Stimulated activated effector memory CD8-positive, alpha-beta T cell treated with anti-CD3 and anti-CD28 coated beads, Interleukin-12 subunit alpha, Interleukin-12 subunit beta, amount 100 ng/mL, for 72 hours (primary cell): ENCODE measurements around the gene ROBO3.

Source experiments
- ATAC-seq: fragments of 150-1000 bp; cut with Tn5 transposase; 2 replicates; pipeline ENCODE4 v1.10.0; 2021
- DNase-seq, 2 donors: peaks; one replicate each; pipeline ENCODE4 v3.0.0; 2021 to 2022; ENCODE audit warnings: low spot score in 2 of 2
- H3K27ac Mint-ChIP-seq: one replicate; pipeline ENCODE4 v1.8.0; 2022; ENCODE audit warnings: mild to moderate bottlenecking, mixed read lengths
- H3K36me3 Mint-ChIP-seq: one replicate; pipeline ENCODE4 v1.8.0; 2022; ENCODE audit warnings: mild to moderate bottlenecking, mixed read lengths
- H3K4me1 Mint-ChIP-seq: one replicate; pipeline ENCODE4 v1.8.0; 2022; ENCODE audit warnings: mixed read lengths
- H3K4me3 Mint-ChIP-seq: one replicate; pipeline ENCODE4 v1.8.0; 2022; ENCODE audit warnings: mild to moderate bottlenecking, mixed read lengths
- H3K9me3 Mint-ChIP-seq: one replicate; pipeline ENCODE4 v1.8.0; 2022; ENCODE audit warnings: mixed read lengths

The ROBO3 gene, protein sequence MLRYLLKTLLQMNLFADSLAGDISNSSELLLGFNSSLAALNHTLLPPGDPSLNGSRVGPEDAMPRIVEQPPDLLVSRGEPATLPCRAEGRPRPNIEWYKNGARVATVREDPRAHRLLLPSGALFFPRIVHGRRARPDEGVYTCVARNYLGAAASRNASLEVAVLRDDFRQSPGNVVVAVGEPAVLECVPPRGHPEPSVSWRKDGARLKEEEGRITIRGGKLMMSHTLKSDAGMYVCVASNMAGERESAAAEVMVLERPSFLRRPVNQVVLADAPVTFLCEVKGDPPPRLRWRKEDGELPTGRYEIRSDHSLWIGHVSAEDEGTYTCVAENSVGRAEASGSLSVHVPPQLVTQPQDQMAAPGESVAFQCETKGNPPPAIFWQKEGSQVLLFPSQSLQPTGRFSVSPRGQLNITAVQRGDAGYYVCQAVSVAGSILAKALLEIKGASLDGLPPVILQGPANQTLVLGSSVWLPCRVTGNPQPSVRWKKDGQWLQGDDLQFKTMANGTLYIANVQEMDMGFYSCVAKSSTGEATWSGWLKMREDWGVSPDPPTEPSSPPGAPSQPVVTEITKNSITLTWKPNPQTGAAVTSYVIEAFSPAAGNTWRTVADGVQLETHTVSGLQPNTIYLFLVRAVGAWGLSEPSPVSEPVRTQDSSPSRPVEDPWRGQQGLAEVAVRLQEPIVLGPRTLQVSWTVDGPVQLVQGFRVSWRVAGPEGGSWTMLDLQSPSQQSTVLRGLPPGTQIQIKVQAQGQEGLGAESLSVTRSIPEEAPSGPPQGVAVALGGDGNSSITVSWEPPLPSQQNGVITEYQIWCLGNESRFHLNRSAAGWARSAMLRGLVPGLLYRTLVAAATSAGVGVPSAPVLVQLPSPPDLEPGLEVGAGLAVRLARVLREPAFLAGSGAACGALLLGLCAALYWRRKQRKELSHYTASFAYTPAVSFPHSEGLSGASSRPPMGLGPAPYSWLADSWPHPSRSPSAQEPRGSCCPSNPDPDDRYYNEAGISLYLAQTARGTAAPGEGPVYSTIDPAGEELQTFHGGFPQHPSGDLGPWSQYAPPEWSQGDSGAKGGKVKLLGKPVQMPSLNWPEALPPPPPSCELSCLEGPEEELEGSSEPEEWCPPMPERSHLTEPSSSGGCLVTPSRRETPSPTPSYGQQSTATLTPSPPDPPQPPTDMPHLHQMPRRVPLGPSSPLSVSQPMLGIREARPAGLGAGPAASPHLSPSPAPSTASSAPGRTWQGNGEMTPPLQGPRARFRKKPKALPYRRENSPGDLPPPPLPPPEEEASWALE (N-terminal part only)

DNA sequence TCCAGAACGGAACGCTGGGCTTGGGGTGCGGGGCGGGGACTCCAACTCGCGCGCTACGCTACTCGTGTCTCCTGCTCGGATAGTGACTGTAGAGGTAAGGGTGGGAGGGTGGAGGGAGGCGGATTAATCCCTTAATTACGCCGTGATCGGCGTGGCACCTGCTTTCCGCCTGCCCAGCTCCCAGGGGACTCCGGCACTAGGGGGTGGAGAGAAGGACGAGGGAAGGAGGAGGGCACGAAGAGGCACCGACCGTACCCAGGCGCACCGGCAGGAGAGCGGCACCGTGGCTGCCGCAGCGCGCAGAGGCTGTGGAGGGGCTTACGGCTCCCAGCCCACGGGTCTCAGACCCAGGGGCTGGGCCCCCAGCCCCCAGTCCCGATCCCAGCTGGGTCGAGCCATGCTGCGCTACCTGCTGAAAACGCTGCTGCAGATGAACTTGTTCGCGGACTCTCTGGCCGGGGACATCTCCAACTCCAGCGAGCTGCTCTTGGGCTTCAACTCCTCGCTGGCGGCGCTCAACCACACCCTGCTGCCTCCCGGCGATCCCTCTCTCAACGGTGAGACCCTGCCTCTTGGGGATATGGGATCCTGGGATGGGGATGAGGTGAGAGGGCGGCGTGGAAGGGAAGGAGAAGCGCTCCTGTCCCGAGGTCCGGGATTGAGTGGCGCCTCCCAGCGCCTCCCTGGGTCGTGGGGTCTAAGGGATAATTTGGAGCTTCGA lies at the start of gene ROBO3:
ROBO3 (plus strand) TSS at position 252 of the 721 bp plus-strand sequence; CDS start at position 398, 146 bp downstream.
- H3K4me3 Mint-ChIP-seq, result peak within 1 kb of the TSS; percentile 8
- H3K4me1 Mint-ChIP-seq, result peaks cover 56% of the 10 kb centered on the region

DNA sequence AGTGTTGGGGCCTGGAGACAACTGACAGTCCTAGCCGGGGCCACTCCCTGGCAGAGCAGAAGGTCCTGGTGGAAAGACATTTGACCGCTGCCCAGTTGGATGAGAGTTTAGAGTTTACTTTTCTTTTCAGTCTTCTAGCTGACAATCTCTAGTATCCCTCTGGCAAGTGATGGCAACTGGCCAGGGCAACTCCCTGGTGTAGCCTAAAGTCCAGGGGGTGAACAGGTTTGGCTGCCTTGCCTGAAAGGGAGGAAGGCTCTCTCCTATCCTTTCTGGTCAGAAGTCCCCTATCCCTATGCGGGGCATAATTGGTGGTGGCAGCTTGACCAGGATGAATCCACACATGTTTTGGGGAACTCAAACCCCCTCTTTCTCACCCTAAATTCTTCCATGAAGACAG lies 48.2 kb upstream of the ROBO3 start:
- no peaks in the 10 kb centered on the region for H3K9me3 Mint-ChIP-seq
- DNase-seq (no peak), ATAC-seq (no peak)
- no peaks in the 10 kb centered on the region for H3K36me3 Mint-ChIP-seq
- peaks cover 7% of the 10 kb centered on the region for H3K4me1 Mint-ChIP-seq
- H3K4me3 Mint-ChIP-seq, result no peak overlapping the region
- no peak overlapping the region for H3K27ac Mint-ChIP-seq

More for the DNA sequence above, at the start of gene ROBO3:
- Mint-ChIP-seq H3K27ac (no peak within 1 kb of the TSS), H3K36me3 (no peaks in the 10 kb centered on the region), H3K9me3 (no peaks in the 10 kb centered on the region)
- no peak for DNase-seq
- no peak for ATAC-seq

DNA sequence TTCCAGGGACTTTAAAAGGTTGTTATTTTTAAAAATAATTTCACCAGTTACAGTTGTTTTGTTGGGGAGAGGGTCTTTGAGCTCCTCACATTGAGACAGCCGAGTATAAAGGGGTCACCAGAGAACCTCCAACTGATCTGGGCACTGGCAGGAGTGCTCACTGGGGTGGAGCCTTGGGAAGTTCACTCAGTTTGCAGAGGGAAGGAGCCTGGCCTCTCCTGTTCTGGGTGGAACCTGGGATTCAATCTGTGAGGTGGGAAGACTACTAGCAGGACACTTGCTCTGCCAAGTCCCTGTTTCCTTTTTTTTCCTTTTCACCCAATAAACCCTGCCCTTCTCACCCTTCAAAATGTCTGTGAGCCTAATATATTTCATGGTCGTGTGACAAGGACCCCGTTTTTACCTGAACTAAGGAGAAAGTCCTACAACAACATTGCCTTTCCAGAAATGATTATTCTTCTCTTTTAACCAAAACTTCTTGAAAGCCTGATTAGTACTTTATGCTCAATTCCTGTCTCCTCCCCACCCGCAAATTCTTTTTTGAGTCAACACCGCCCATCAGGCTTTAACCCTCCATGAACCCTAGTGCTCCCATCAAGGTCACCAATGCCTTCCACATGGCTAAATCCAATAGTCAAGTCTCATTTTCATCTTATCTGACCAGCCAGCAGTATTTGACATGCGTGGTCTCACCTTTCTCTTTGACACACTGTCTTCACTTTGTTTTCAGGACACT lies 43.1 kb upstream of the ROBO3 start:
- no peak overlapping the region for H3K4me3 Mint-ChIP-seq
- H3K27ac Mint-ChIP-seq, result no peak overlapping the region
- H3K36me3 Mint-ChIP-seq, result no peaks in the 10 kb centered on the region

DNA sequence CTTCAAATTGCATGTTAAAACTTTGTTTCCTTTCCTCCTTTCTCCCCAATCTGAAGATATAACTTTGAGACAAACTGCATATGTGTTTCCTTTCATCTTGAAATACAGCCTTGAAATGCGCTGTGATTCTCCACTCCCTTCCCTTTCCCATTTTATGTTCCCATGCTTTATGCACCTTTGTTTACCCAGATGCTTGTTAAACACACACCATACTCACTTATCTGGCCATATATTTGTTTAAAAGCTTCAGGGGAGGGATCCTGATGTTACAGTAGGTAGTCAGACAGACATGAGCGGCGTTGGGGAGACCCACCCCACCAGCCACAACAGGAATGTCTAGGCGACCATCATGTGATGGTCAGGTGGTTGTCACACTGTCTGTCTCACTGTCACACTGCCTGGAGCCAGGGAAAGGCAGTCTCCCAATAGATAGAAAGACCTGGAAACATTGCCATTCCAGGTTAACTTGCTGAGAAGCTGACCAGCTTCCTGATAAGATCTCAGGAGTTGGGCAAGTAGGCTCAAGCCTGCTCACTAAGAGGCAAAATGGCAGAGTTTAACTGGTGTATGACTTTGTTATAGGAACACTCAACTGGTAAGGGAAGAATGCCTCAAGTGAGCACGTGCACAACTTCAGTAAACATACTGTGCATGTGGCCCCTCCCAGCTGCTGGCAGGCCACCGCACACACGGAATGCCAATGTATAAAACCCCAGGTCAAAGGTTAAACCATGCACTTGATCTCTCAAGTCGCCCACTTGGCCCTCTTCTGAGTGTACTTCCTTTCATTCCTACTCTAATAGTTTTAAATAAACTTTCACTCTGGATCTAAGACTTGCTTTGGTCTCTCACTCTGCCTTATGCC lies 41.5 kb upstream of the ROBO3 start:
- Mint-ChIP-seq H3K4me1 (no peaks in the 10 kb centered on the region), H3K27ac (no peak overlapping the region), H3K9me3 (no peaks in the 10 kb centered on the region), H3K4me3 (no peak overlapping the region), H3K36me3 (no peaks in the 10 kb centered on the region)
- ATAC-seq, result no peak
- DNase-seq, result no peak

More for the DNA sequence above, 43.1 kb upstream of the ROBO3 start:
- H3K9me3 Mint-ChIP-seq, result no peaks in the 10 kb centered on the region
- ATAC-seq (no peak), DNase-seq (no peak)
- H3K4me1 Mint-ChIP-seq, result no peaks in the 10 kb centered on the region

DNA sequence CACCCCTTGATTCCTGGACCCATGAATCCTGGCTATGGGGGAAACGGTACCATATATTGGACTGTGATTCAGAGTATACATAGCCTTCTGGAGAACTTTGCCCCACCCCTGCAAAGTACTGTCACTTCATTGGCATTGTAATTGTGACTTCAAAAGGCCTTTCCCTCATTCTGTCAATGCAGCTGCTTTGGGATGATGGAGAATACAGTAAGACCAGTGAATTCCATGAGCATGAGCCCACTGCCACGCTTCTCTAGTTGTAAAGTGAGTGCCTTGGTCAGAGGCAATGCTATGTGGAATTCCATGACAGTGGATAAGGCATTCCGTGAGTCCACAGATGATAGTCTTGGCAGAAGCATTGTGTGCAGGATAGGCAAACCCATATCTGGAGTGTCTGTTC lies 39.4 kb upstream of the ROBO3 start:
- DNase-seq, result no peak
- Mint-ChIP-seq H3K4me3 (no peak overlapping the region), H3K4me1 (no peaks in the 10 kb centered on the region), H3K27ac (no peak overlapping the region), H3K9me3 (no peaks in the 10 kb centered on the region), H3K36me3 (no peaks in the 10 kb centered on the region)
- ATAC-seq, result no peak

DNA sequence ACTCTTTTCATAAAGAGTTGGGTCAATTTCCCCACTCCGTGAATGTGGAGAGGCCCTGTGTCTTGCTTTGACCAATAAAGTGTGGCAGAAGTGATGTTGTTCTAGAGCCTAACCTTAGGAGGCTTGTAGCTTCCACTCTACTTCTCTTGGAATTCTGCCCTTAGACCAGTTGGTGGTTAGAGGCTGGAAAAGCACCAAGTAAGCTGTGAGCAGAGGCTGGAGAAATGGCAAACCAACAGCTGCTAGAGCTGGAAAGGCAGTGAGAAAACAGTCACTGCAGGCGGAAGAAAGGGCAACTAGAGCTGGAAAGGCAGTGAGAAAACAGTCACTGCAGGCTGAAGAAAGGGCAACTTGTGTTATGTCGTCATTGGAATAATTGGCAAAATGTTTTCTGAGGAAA lies 35.2 kb upstream of the ROBO3 start:
- no peak for ATAC-seq

DNA sequence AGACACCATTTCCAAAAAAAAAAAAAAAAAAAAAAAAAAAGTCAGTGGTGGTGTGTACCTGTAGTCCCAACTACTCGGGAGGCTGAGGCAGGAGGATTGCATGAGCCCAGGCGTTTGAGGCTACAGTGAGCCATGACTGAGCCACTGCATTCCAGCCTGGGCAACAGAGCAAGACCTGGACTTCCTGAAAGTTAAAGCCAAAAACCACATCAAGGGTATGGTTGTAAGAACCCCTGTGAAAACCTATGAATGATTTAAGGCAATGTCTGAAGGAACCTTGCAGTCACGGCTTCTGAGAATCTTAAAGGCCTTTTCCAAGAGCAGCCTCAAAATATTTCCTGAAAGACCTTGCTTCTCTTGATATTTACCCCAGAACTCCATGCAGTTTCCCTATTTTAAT lies 34.5 kb upstream of the ROBO3 start:
- no peaks in the 10 kb centered on the region for H3K36me3 Mint-ChIP-seq
- H3K4me1 Mint-ChIP-seq, result no peaks in the 10 kb centered on the region
- no peak overlapping the region for H3K27ac Mint-ChIP-seq
- no peak for ATAC-seq
- H3K4me3 Mint-ChIP-seq, result no peak overlapping the region
- DNase-seq, result no peak
- no peaks in the 10 kb centered on the region for H3K9me3 Mint-ChIP-seq

More for the DNA sequence above, 35.2 kb upstream of the ROBO3 start:
- Mint-ChIP-seq H3K4me1 (no peaks in the 10 kb centered on the region), H3K9me3 (no peaks in the 10 kb centered on the region), H3K27ac (no peak overlapping the region), H3K4me3 (no peak overlapping the region), H3K36me3 (no peaks in the 10 kb centered on the region)
- no peak for DNase-seq

DNA sequence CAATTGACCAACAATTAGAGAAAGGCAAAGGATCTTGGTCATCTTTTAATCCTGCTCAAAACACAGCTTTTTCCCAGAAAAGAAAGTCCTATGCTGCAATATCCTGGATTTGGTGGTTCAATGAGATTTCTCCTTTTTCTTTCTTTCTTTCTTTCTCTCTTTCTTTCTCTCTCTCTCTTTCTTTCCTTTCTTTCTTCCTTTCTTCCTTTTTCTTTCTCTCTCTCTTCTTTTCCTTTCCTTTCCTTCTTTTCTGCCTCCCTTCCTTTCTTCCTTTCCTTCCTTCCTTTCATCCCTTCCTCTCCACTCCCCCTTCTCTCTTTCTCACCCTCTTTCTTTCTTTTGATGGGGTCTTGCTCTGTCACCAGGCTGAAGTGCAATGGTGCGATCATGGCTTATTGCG lies 33.3 kb upstream of the ROBO3 start:
- Mint-ChIP-seq H3K9me3 (no peaks in the 10 kb centered on the region), H3K27ac (no peak overlapping the region), H3K4me1 (peaks cover 6% of the 10 kb centered on the region), H3K36me3 (no peaks in the 10 kb centered on the region), H3K4me3 (no peak overlapping the region)
- no peak for ATAC-seq
- DNase-seq, result no peak

DNA sequence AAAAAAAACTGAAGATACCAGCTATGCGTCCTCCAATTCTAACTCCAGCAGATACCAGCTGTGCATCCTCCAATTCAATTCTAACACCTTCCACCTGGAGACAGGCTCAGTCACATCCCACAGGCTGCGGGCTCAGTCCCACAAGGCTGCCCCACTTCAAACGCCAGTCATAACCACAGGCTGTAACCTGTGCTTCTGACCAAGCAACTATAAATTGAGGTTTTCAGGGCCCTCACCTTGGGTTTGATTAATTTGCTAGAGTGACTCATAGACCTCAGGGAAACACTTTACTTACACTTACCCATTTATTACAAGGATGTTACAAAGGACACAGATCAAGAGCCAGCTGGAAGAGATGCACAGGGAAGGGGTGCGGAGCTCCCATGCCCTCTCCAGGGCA lies 32.7 kb upstream of the ROBO3 start:
- Mint-ChIP-seq H3K9me3 (no peaks in the 10 kb centered on the region), H3K36me3 (no peaks in the 10 kb centered on the region), H3K4me1 (peaks cover 6% of the 10 kb centered on the region), H3K4me3 (no peak overlapping the region), H3K27ac (no peak overlapping the region)
- peak; percentile 23 for ATAC-seq
- no peak for DNase-seq

DNA sequence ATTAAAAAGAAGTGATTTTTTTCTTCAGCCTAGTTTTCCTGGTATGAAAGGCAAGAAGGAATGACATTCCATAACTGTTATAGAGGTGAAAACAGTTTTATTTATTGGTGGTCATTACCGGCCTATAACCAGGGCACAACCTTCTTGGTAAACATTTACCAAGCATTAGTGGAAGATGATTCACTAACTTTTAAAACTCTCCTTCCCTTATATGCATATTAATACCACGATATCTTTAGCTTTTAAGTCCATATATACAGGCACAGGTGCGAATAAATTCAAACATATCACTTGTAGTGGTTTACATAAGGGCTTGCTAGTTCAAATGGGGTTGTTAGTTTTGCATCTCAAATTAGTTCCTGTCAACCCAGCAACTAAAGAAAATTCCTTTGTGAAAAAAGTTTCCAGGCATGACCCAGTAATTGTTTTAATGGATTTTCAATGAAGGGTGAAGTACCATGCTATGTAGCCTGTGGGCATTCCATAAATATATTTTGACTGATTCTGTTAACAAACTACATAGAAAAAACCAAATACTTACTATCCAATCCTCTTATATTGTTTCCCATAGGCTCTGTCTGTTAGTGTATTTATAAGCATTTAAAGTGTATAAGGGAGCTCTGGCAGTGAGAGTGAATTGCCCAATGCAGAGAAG lies 30.6 kb upstream of the ROBO3 start:
- ATAC-seq (no peak), DNase-seq (no peak)
- Mint-ChIP-seq H3K4me1 (peaks cover 6% of the 10 kb centered on the region), H3K4me3 (no peak overlapping the region), H3K9me3 (no peaks in the 10 kb centered on the region), H3K27ac (no peak overlapping the region), H3K36me3 (no peaks in the 10 kb centered on the region)

DNA sequence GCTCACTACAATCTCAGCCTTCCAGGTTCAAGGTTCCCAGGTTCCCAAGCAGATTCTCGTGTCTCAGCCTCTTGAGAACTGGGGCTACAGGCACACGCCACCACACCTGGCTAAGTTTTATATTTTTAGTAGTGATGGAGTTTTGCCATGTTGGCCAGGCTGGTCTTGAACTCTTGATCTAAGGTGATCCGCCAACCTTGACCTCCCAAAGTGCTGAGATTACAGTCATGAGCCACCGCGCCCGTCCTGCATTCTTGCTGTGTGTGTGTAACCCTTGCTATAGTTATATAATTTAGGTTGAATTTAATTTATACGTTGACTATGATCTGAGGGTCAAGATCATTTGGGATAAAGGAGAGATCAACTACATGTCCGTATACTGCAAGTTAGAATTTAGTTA lies 29.3 kb upstream of the ROBO3 start:
- ATAC-seq, result no peak
- Mint-ChIP-seq H3K9me3 (no peaks in the 10 kb centered on the region), H3K36me3 (no peaks in the 10 kb centered on the region), H3K27ac (no peak overlapping the region), H3K4me1 (peaks cover 12% of the 10 kb centered on the region), H3K4me3 (peak overlapping the region; percentile 58)
- DNase-seq, result no peak

DNA sequence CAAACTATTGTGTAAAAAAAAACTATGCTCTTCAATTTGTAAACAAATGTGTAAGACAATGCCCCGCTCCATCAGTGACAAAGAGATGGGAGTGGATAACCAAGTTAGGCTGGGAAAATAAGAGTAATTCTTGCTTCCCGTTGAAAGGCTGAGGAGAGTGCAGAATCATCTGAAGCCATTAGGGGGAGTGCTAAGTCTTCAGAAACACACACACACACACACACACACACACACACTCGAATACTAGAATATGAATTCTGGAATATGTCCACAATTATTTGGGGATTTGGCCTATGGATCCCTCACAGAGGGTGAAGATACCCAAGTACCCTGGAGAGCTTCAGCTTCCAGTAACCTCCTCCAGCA lies 27.8 kb upstream of the ROBO3 start:
- Mint-ChIP-seq H3K4me3 (no peak overlapping the region), H3K9me3 (no peaks in the 10 kb centered on the region), H3K36me3 (no peaks in the 10 kb centered on the region), H3K27ac (no peak overlapping the region), H3K4me1 (peaks cover 12% of the 10 kb centered on the region)
- DNase-seq (no peak), ATAC-seq (no peak)

DNA sequence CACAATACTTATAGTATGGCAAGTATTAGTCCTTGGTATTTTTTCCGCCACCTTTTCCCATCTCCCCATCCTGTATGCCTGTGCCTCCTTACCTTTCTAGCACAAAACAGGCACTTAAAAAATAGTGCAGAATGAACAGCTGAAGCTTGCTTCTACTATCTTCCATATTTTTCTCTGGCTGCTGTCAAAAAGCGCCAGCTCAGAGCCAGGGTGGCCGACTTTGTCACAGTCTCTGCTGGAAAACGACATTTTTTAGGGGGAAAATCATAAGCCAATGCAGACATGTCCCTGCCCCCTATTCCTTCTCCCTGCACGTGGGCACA lies 26.5 kb upstream of the ROBO3 start:
- no peak overlapping the region for H3K27ac Mint-ChIP-seq
- H3K4me3 Mint-ChIP-seq, result no peak overlapping the region
- no peak for DNase-seq
- peaks cover 12% of the 10 kb centered on the region for H3K4me1 Mint-ChIP-seq
- H3K36me3 Mint-ChIP-seq, result no peaks in the 10 kb centered on the region
- ATAC-seq, result no peak
- H3K9me3 Mint-ChIP-seq, result no peaks in the 10 kb centered on the region
